ENCODE results near the gene PRPF18.
"Not testable (repeated sequence)": the region's sequence is repeated elsewhere in the genome, so short reads cannot be mapped to it uniquely, and the experiment has no call there.

Gene PRPF18
- 64.0 to 98.7 (median 75.0) reads per million in 4 experiments for total RNA-seq

DNA sequence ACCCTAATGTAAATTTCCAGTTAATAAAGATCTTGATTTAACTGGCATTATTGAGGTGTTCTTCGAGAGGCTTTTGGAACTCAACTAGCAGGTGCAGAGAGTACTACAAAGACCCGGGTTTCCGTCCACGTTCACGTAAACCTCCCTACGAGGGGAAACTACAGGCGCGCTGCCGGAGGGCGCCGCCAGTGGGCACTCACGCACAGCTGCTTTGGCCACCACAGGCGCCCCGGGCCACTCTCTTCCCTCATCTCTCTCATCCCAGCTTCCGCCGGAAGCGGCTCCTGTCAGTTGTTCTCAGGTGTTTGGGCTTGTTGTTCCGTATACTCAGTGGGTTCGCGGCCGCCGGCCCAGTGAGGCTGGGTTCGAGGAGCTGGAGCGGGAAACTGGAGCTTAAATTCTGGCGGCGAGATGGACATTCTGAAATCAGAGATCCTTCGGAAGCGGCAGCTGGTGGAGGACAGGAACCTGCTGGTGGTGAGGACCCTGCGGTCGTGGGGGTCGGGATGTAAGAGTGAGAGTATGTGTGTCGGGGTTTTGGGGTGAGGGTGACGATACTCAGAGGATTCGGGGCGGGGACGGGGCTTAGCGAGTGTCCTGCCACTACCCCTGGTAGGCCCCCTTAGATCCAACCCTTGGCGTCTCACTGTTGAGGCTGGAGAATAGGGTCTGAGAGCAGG lies at the start of gene PRPF18:
TSS of gene PRPF18 (plus strand) at position 290 of the 680 bp plus-strand sequence. CDS start at position 412, 122 bp downstream.
- peak; percentile 88 for DNase-seq

- not testable (repeated sequence) for DNase-seq
Observed at GRCh38 chr10:13537985-13538384, 48.8 kb upstream of the PRPF18 start.

- no peak for DNase-seq
Observed at GRCh38 chr10:13542533-13542932, 44.2 kb upstream of the PRPF18 start.

- DNase-seq = no peak
Observed at GRCh38 chr10:13550802-13551201, 36.0 kb upstream of the PRPF18 start.

- DNase-seq = no peak
Observed at GRCh38 chr10:13555884-13556510, 30.8 kb upstream of the PRPF18 start.

GRCh38 chr10:13559124-13559700 lies 27.6 kb upstream of the PRPF18 start:
- DNase-seq = no peak

- no peak for DNase-seq
Observed at GRCh38 chr10:13560597-13560996, 26.2 kb upstream of the PRPF18 start.

- no peak for DNase-seq
Observed at GRCh38 chr10:13563481-13564445, 23.0 kb upstream of the PRPF18 start.

DNA sequence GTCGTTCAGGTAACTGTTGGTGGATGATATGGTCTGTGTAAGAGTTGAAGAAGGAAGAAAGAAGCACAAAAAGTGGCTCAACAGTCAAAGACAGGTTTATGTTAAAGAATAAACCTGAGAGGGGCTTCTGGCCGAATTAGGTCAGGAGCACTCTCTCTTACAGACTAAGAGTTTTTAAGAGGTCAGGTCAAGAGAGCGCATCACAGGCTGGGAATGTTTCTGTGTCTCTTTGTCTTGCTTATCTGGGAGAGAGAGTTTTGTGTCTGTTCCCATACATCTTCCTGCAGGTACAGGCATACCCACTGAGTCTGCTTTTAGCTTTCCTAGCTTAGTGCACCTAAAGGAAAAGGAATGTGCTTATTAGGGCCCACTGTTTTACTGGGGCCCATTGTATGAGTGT lies 22.2 kb upstream of the PRPF18 start:
- DNase-seq = no peak

DNA sequence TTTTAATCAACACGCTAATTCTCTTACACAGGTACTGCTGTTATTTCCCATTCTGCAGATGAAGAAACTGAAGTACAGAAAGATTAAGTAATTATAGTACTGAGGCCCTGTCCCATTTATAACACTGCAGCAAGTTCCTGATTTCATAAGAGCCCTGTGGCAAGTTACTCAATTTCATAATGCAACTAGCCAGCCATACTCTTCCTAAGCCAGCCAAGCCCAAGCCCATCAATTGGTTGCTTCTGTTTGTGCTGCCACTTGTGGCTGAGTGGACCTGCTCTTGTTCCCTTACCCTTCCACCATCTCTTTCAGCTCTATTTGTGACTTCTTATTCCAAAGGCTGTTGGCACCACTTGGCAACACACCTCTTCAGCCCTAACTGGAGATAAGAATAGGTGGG lies 19.7 kb upstream of the PRPF18 start:
- no peak for DNase-seq

DNA sequence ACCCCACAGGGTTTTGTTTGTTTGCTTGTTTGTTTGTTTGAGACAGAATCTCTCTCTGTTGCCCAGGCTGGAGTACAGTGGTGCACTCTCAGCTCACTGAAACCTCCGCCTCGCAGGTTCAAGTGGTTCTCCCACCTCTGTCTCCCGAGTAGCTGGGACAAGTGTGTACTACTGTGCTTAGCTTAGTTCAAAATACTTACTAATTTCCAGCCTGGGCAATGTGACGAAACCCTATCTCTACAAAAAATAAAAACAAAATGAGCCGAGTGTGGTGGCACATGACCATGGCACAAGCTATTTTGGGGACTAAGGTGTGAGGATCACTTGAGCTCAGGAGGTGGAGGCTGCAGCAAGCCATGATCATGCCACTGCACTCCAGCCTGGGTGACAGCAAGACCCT lies 15.2 kb upstream of the PRPF18 start:
- no peak for DNase-seq

DNA sequence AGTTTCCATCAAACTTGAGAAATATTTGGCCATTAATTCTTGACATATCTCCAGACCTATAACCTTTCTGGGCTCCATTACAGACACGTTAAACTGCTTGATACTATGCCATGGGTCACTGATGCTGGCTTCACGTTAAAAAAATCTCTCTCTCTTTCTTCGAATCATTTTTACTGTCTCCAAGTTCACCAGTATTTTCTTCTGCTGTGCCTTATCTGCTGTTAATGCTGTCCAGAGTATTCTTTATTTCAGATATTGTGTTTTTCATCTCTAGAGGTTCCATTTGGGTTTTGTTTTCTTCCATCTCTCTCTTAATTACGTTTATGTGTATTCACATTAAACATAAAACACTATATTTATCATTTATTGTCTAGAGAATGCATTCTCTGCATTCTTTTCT lies 12.8 kb upstream of the PRPF18 start:
- DNase-seq = no peak

GRCh38 chr10:13585195-13585751 lies 1.5 kb upstream of the PRPF18 start:
- DNase-seq = no peak

GRCh38 chr10:13585943-13586342 lies 822 bp upstream of the PRPF18 start:
- DNase-seq = no peak

- DNase-seq = no peak
Observed at GRCh38 chr10:13587391-13587790, 626 bp downstream of the PRPF18 start.

DNA sequence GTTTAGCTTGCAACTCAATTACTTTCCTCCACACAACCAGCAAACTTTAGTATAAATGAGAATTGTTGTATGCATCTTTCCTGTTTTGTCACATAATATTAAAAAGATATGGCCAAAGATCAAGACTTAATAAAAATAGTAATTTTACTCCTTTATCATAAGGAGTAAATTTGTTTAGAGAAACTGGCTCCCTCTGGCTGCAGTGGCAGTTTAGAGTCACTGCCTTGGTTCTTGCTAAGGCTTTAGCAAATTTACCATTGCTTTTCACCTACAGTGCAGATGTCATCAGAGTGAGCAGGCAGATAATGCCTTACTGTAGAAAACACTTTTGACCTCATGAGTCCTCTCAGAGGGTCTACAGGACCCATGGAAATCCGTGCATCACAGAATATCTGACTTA lies 2.6 kb downstream of the PRPF18 start:
- DNase-seq = no peak

DNA sequence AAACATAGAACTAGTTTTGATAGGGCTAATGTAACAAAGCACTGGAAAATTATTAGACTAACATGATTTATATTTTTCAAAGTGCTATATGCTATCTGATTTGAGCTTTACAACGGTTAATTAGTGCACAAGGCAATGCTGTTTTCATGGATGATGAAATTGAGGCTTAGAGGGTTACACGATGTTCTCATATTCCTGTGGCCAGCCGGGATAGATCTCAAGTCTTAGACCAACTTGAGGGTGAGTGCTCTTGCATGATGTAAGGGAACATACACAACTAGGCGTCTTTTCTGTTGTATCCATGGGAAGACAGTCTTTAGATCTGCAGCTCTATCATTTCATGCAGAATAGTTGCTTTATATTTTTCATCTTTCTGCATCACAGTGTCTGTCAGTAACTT lies 4.1 kb downstream of the PRPF18 start:
- no peak for DNase-seq

DNA sequence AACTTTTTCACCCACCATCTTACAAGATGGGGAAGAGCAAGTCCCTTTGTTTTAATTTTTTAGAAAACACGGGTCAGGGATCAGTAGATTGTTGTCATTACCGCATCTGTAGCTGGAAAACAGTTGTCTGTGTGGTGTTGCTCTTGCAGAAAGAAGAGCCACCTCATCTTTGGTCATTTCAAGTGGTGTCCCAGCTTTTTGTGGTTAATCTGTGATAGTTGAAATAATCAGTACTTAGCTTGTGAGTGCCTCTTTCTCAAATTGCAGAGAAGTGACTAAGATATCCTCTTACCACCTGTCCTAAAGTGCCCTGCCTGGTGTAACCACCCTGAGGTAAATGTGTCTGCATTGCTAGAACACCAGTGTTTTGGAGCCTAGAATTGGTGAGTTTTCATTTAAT lies 5.5 kb downstream of the PRPF18 start:
- no peak for DNase-seq

- no peak for DNase-seq
Observed at GRCh38 chr10:13593535-13593934, 6.8 kb downstream of the PRPF18 start.

DNA sequence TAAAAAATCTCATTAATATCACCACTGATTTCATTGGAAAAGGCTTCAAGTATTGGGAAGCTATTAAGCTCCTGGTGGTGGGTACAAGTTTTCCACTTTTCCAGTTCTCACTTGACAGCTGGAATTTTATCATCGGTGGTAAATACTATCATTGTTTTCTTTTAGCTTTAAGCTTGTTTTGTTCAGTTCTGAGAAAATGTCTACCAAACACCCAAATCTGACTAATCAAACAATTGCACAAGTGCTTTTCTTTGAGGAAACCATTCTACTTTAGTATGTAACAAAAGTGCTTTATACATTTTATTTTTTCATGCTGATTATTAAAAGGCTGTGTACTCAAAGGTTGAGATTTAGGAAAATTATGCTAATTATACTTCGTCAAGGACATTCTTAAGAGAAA lies 7.9 kb downstream of the PRPF18 start:
- no peak for DNase-seq

GRCh38 chr10:13597909-13598308 lies 11.1 kb downstream of the PRPF18 start:
- no peak for DNase-seq

- no peak for DNase-seq
Observed at GRCh38 chr10:13604357-13605040, 17.7 kb downstream of the PRPF18 start.

All from effector CD8-positive, alpha-beta T cell (primary cell).